Common myeloid progenitor, CD34-positive (primary cell): ENCODE measurements around the gene TMEM86B.

ENCODE experiments used
- CTCF ChIA-PET: fragments of 350-600 bp; sonication (Branson Sonifier 250); formaldehyde crosslinking; loops from one replicate; lab custom pipeline; 2021; ENCODE audit warnings: antibody characterized with exemption; lab: Charles Lee
- POLR2A ChIA-PET: fragments of 350-600 bp; sonication (Branson Sonifier 250); formaldehyde crosslinking; loops from one replicate; lab custom pipeline; 2021; ENCODE audit warnings: antibody characterized with exemption; lab: Charles Lee
- DNase-seq, 3 donors: peaks; one replicate each; pipeline versions ENCODE4 v3.0.0 to v3.0.0-alpha.2; 2013
- H3K27ac ChIP-seq, 2 experiments: 1 replicate in 1 of 2; 2 replicates in 1 of 2; pipeline ENCODE4 v1.7.0; 2013; ENCODE audit warnings: inconsistent platforms in 2 of 2, low read length in 2 of 2, mild to moderate bottlenecking in 2 of 2, low read depth in 1 of 2, moderate library complexity in 1 of 2; ENCODE audit not compliant: severe bottlenecking in 2 of 2, insufficient read depth in 1 of 2, poor library complexity in 1 of 2
- H3K27me3 ChIP-seq, 5 experiments: replicated peaks in 2 of 5; 1 replicate in 3 of 5; 2 replicates in 2 of 5; pipeline versions ENCODE4 v1.6.1 to v1.7.0; 2013; ENCODE audit warnings: low read length in 4 of 5, mild to moderate bottlenecking in 2 of 5, moderate library complexity in 2 of 5, inconsistent platforms in 1 of 5; ENCODE audit not compliant: insufficient read depth in 5 of 5, control insufficient read depth in 4 of 5
- H3K36me3 ChIP-seq, 4 experiments: 1 replicate in 2 of 4; 2 replicates in 2 of 4; pipeline versions ENCODE4 v1.6.1 to v1.7.0; 2013; ENCODE audit warnings: low read length in 3 of 4, control low read depth in 1 of 4, mild to moderate bottlenecking in 1 of 4; ENCODE audit not compliant: control insufficient read depth in 4 of 4, insufficient read depth in 4 of 4
- H3K4me1 ChIP-seq, 4 experiments: 1 replicate in 3 of 4; 2 replicates in 1 of 4; pipeline versions ENCODE4 v1.6.1 to v1.7.1; 2013; ENCODE audit warnings: low read length in 3 of 4, mild to moderate bottlenecking in 3 of 4, control low read depth in 1 of 4, inconsistent platforms in 1 of 4, moderate library complexity in 1 of 4; ENCODE audit not compliant: control insufficient read depth in 4 of 4, insufficient read depth in 4 of 4; ENCODE audit errors: control extremely low read depth in 1 of 4
- H3K4me3 ChIP-seq, 7 experiments: 1 replicate in 4 of 7; 2 replicates in 3 of 7; pipeline versions ENCODE4 v1.5.1 to v1.7.0; 2013; ENCODE audit warnings: mild to moderate bottlenecking in 7 of 7, low read length in 6 of 7, moderate library complexity in 6 of 7, inconsistent platforms in 2 of 7, low read depth in 2 of 7, control low read depth in 1 of 7; ENCODE audit not compliant: insufficient read depth in 4 of 7, control insufficient read depth in 1 of 7; ENCODE audit errors: extremely low read depth in 1 of 7
- H3K9me3 ChIP-seq, 5 experiments: 1 replicate in 4 of 5; 2 replicates in 1 of 5; pipeline versions ENCODE4 v1.6.1 to v1.7.1; 2013; ENCODE audit warnings: low read length in 4 of 5, mild to moderate bottlenecking in 2 of 5, inconsistent platforms in 1 of 5, low read depth in 1 of 5, moderate library complexity in 1 of 5; ENCODE audit not compliant: control insufficient read depth in 4 of 5, insufficient read depth in 2 of 5; ENCODE audit errors: control extremely low read depth in 1 of 5
- WGBS: methylation state at CpG from one replicate; pipeline ENCODE4 v1.1.5; 2013; ENCODE audit not compliant: insufficient coverage; 5-methylcytosine and 5-hydroxymethylcytosine counted together

The TMEM86B gene

GRCh38 chr19:55223291-55224037, 5.1 kb downstream of the TMEM86B start:
- Histone ChIP-seq H3K27me3 (no peaks in the 10 kb centered on the region), H3K4me3 (no peak overlapping the region), H3K9me3 (peaks cover 0 to 9% (median 3%) of the 10 kb centered on the region in 5 experiments), H3K4me1 (no peaks in the 10 kb centered on the region), H3K36me3 (peaks cover 3 to 63% (median 36%) of the 10 kb centered on the region in 4 experiments), H3K27ac (no peak overlapping the region)
- DNase-seq = no peak
- ChIA-PET CTCF (no interaction called here), POLR2A (no interaction called here)
- WGBS = 96% methylated on average over 13 of the region's 17 CpGs

GRCh38 chr19:55220525-55220924, 8.0 kb downstream of the TMEM86B start:
- H3K4me1 ChIP-seq = peaks cover 0 to 15% (median 12%) of the 10 kb centered on the region in 4 experiments
- H3K4me3 ChIP-seq = no peak overlapping the region
- no peak overlapping the region for H3K27ac ChIP-seq
- WGBS = 93% methylated on average over 9 of the region's 9 CpGs
- DNase-seq = no peak
- ChIA-PET POLR2A (no interaction called here), CTCF (interaction anchor here (0.7 to 1.3 kb wide), 3 partner anchors 14 to 35 kb away, joined by 3 read pairs; no protein-coding TSS in a partner anchor)
- H3K36me3 ChIP-seq = peaks cover 2 to 34% (median 15%) of the 10 kb centered on the region in 4 experiments
- H3K9me3 ChIP-seq = peaks cover 0 to 9% (median 3%) of the 10 kb centered on the region in 5 experiments
- peaks cover 0 to 4% (median 2%) of the 10 kb centered on the region in 5 experiments for H3K27me3 ChIP-seq

GRCh38 chr19:55216461-55217198, 11.9 kb downstream of the TMEM86B start:
- CTCF ChIA-PET = interaction anchor here (1.5 kb wide), 1 partner anchor 15 kb away, joined by 3 read pairs; no protein-coding TSS in a partner anchor

GRCh38 chr19:55213547-55213946, 15.0 kb downstream of the TMEM86B start:
- H3K36me3 ChIP-seq = no peaks in the 10 kb centered on the region
- peaks cover 0 to 21% (median 12%) of the 10 kb centered on the region in 4 experiments for H3K4me1 ChIP-seq
- H3K9me3 ChIP-seq = peaks cover 3 to 11% (median 7%) of the 10 kb centered on the region in 5 experiments
- POLR2A ChIA-PET = no interaction called here
- WGBS = 85% methylated on average over 5 of the region's 7 CpGs
- DNase-seq = no peak
- peaks cover 0 to 8% (median 2%) of the 10 kb centered on the region in 5 experiments for H3K27me3 ChIP-seq
- H3K4me3 ChIP-seq = no peak overlapping the region
- H3K27ac ChIP-seq = no peak overlapping the region
- CTCF ChIA-PET = no interaction called here

More at GRCh38 chr19:55216461-55217198, 11.9 kb downstream of the TMEM86B start:
- POLR2A ChIA-PET = interaction anchor here (0.6 kb wide), 1 partner anchor 40 kb away, joined by 5 read pairs; no protein-coding TSS in a partner anchor
- peak overlapping the region in 1 of 2 experiments; percentile 73 for H3K27ac ChIP-seq
- peak overlapping the region in 5 of 7 experiments; percentile 33 to 71 (median 52) for H3K4me3 ChIP-seq
- H3K4me1 ChIP-seq = peaks cover 0 to 15% (median 12%) of the 10 kb centered on the region in 4 experiments
- H3K27me3 ChIP-seq = peaks cover 0 to 8% (median 2%) of the 10 kb centered on the region in 5 experiments
- H3K9me3 ChIP-seq = peaks cover 6 to 19% (median 11%) of the 10 kb centered on the region in 5 experiments
- DNase-seq = peak; percentile 91 to 96 (median 94)
- H3K36me3 ChIP-seq = peaks cover 0 to 13% (median 3%) of the 10 kb centered on the region in 4 experiments
- 6% methylated on average over 32 of the region's 36 CpGs for WGBS

GRCh38 chr19:55212447-55212846, 16.1 kb downstream of the TMEM86B start:
- ChIA-PET POLR2A (no interaction called here), CTCF (no interaction called here)
- Histone ChIP-seq H3K4me3 (no peak overlapping the region), H3K27me3 (peaks cover 0 to 8% (median 2%) of the 10 kb centered on the region in 5 experiments), H3K27ac (no peak overlapping the region), H3K4me1 (peaks cover 0 to 21% (median 12%) of the 10 kb centered on the region in 4 experiments), H3K36me3 (no peaks in the 10 kb centered on the region), H3K9me3 (peaks cover 3 to 11% (median 7%) of the 10 kb centered on the region in 5 experiments)
- peak in 1 of 3 donors; percentile 29 for DNase-seq
- 100% methylated on average over 2 of the region's 3 CpGs for WGBS

- CTCF ChIA-PET = no interaction called here
These were observed 18.7 kb downstream of the TMEM86B start for GRCh38 chr19:55209693-55210472.

More at GRCh38 chr19:55209693-55210472, 18.7 kb downstream of the TMEM86B start:
- Histone ChIP-seq H3K4me1 (peaks cover 0 to 13% (median 6%) of the 10 kb centered on the region in 4 experiments), H3K27me3 (peaks cover 0 to 4% (median 0%) of the 10 kb centered on the region in 5 experiments), H3K4me3 (no peak overlapping the region), H3K9me3 (peaks cover 3 to 11% (median 7%) of the 10 kb centered on the region in 5 experiments), H3K36me3 (no peaks in the 10 kb centered on the region), H3K27ac (no peak overlapping the region)
- WGBS = 88% methylated on average over 13 of the region's 17 CpGs
- POLR2A ChIA-PET = no interaction called here
- DNase-seq = no peak
